GM11168 (cell line): ENCODE results near the gene DNAJC1.

Experiments
- in situ Hi-C: fragments of 300-500 bp; cut with MboI; formaldehyde crosslinking; loops from one replicate; pipeline ENCODE4 v1.12.0; 2022; ENCODE audit warnings: low sequenced_read_pairs; ENCODE audit not compliant: unreplicated experiment

The DNAJC1 gene

DNA sequence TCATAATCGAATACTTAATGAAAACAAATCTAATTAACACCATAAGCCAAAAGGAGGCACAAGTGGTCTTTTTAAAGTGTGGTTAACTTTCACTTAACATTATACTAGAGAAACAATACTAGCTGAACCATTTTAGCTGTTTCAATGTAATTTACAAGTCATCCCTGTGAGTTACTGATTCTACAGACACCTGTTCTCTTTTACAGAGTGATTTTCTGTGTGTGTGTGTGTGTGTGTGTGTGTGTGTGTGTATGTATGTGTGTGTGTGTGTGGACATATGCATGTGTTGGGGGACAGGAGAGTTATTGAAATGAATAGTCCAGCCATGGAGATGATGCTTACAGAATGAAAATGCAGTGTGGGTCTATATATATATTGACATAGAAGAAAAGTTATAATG lies 200.2 kb downstream of the DNAJC1 start:
- in situ Hi-C loops = no loop called here

- in situ Hi-C loops = no loop called here
These were observed 201.9 kb downstream of the DNAJC1 start for GRCh38 chr10:21801609-21802008.

DNA sequence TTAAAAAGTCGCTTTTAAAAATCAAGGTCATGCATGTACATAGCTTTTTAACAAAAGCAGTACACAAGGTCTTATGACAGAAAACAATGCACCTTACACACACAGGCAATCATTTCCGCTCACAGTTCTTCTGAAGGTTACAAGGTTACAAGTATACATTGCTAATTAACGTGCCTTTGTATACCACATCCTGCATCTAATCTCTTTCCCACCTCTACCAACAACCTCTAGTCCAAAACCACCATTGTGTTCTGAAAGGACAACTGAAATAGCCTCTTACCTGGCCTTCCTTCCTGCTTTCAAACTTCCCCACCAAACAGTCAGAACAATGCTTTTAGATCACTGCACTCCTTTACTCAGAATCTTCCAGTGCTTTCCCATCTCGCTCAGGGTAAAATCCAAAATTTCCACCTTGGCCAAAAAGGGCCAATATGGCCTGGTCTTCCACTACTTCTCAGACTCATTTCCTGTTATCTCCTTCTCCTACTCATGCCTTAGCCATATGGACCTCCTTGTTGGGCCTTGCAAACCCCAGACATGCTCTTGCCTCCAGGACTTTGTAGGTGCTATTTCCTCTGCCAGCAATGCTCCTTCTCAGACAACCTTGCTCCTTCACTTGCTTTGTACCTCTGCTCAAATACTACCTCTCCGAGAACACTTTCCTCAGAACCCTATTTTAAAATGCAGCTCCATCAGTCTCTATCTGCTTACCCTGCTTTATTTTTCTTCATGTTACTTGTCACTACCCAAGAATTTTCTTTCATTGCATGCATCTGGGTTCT lies 205.4 kb downstream of the DNAJC1 start:
- in situ Hi-C loops = no loop called here

- in situ Hi-C loops = no loop called here
These were observed 206.0 kb downstream of the DNAJC1 start for GRCh38 chr10:21797533-21797932.

DNA sequence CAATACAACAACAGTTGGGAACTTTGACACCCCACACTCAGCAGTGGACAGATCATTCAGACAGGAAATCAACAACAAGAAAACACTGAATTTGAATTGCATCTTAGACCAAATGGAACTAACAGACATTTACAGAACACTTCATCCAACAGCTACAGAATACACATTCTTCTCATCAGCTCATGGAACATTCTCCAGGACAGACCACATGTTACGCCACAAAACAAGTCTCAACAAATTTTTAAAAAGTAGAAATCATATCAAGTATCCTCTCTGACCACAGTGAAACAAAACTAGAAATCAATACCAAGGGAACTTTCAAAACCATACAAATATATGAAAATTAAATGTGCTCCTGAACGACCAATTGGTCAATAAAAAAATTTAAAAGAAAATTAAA lies 212.3 kb downstream of the DNAJC1 start:
- in situ Hi-C loops = no loop called here

DNA sequence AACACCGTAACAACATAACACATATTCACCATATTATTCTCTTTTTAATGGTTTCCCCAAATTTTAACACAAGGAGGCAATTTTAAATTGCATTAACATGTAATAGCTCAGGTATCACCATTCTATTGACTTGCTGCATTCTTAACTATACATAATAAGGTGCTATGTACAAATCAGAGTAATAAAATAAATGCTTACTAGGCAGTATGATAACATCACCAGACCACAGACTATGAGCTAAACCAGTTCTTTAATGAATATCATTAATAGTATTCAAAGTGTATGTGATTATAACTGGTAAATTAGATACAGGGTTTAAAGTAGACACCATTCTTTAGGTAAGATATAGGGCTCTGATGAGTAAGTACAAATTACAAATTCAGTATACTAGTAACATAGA lies 226.6 kb downstream of the DNAJC1 start:
- in situ Hi-C loops = no loop called here

GRCh38 chr10:21771219-21771618 lies 232.3 kb downstream of the DNAJC1 start:
- in situ Hi-C loops = no loop called here

DNA sequence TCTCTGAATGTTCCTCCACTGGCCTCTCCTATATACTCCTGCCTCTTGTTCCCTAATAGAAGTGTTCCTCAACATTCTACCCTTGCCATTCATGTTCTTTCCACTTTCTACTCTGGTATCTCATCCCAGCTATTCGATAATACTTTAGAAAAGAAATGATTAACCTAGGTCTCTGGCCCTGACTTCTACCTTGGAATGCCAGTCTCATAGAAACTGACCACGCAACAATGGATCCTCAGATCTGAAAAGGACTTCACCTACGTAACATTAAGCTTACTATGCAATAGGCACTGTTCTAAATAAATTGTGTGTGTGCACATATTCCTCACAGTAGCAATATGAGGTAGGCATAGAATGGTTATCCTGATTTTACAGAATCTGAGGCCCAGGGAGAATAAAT lies 234.5 kb downstream of the DNAJC1 start:
- in situ Hi-C loops = no loop called here

- in situ Hi-C loops = no loop called here
These were observed 238.9 kb downstream of the DNAJC1 start for GRCh38 chr10:21764466-21765189.

- in situ Hi-C loops = no loop called here
These were observed 243.2 kb downstream of the DNAJC1 start for GRCh38 chr10:21760332-21760731.

DNA sequence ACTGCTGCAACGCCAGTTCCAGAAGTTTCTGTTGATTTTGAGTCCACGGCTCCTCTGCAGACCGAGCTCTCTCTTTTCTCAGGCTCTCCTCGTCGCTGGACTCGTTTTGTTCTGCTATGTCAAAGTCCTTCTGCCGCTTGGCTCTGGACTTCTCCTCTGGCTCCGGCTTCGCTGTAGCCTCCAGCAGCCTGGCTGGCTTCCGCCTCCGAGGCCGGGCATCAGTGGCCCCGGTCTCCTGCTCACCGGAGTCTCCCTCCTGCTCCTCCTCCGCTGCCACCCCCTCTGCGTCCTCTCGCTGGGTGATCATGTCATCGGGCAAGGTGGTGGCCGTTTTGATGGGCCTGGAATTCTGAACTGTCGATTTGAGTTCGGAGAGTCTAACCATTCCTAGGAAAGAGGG lies 244.3 kb downstream of the DNAJC1 start:
- in situ Hi-C loops = no loop called here

GRCh38 chr10:21758696-21759095 lies 244.8 kb downstream of the DNAJC1 start:
- in situ Hi-C loops = no loop called here

DNA sequence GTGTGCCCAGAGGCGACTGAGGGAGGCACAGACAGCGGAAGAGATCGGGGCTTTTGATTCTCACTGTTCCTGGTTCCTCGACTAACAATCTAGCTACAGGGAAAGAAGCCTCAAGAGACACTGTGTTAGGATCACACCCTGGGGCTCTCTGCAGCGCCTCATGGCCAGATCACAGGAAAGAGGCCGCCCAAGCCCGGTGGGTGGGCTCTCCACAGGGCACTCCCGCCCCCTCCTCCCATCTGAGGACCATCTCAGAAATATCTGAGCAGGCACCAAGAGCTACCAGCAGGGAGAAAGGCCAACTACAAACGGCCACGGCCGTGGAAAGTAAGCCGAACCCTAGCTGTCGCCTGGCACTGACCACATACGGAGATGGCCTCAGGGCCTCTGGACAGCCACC lies 245.3 kb downstream of the DNAJC1 start:
- in situ Hi-C loops = no loop called here

DNA sequence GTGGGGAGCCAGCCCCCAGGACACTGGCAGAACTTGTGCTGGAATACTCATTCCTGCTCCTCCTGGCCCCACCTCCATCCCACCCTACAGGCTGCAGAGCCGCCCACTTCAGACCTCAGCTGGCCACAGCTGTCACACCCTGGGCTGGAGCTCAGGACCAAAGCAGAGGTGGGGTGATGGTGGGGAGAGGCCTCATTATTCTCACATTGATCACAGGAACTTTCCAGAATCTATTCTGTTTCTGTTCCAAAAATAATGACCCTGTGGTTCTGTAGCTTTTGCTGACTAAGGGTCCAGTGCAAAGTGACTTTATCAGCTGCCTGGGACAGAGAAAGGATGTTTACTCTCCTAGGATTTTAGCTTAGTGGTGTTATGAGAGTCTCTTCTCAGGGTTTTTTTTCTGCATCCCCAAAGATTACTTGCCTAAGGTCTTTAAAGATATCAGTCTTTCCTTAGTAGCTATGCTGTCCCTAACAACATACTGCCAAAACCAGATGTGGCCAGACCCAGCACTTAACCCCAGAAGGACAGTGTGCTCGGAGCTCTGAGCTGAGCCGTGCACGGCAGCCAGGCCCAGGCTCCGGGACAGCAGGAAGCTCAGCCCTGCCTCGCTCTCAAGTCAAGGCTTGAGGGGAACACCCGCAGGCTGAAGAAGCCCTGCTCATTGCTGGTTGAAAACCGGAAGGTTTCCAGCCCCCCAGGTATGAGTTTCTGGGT lies 246.2 kb downstream of the DNAJC1 start:
- in situ Hi-C loops = no loop called here

- in situ Hi-C loops = no loop called here
These were observed 246.8 kb downstream of the DNAJC1 start for GRCh38 chr10:21756707-21757106.

DNA sequence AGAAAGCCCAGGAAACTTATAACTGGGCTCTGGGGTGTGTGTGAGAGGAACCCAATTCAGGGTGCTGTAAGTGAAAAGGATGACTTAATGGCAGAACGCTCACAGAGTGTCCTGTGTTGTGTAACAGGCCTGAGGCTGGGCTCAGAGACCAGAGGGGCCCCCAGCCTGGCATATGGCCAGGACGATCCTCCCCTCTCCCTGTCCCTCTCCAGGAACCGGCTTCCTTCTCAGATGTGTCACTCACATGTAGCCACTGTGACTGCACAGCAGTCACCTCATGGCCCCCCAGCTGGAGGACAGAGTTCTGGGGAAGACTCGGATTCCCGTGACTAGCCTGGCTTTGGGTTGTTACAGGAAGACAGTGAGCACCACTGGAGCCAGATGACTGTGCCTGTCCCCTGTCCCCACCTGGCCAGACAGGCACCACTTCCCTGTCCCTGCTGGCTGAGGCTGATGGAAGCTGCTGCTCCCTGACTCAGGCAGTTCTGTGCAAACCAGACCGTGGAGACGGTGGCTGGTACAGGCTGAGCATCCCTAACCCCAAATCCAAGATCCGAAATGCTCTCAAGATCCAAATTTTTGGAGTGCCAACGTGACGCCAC lies 249.0 kb downstream of the DNAJC1 start:
- in situ Hi-C loops = no loop called here

- in situ Hi-C loops = no loop called here
These were observed 249.8 kb downstream of the DNAJC1 start for GRCh38 chr10:21753497-21754270.

GRCh38 chr10:21751341-21752310 lies 251.9 kb downstream of the DNAJC1 start:
- in situ Hi-C loops = no loop called here

GRCh38 chr10:21750424-21750823 lies 253.1 kb downstream of the DNAJC1 start:
- in situ Hi-C loops = no loop called here
